Stomach (tissue), 9 donors: ENCODE data around the gene KRT8. TPM values are rescaled to one million over a fixed set of nuclear protein-coding genes. Genes with fewer than 3 reads are reported as not detected.

Experiments
- DNase-seq, 2 donors: peaks; one replicate each; pipeline versions ENCODE4 v3.0.0 to v3.0.0-alpha.2; 2013 to 2019
- H3K27ac ChIP-seq, 5 donors: fragments of 200-600 bp in 4 of 5; sonication (generic) in 4 of 5; one replicate each; pipeline ENCODE4 v1.5.1; 2013 to 2019; ENCODE audit warnings: mild to moderate bottlenecking in 1 of 5, moderate library complexity in 1 of 5
- H3K27me3 ChIP-seq, 3 donors: fragments of 200-600 bp; sonication (generic); one replicate each; pipeline ENCODE4 v1.5.1; 2017 to 2019; ENCODE audit warnings: mixed run types in 1 of 3
- H3K36me3 ChIP-seq, 4 donors: fragments of 200-600 bp; sonication (generic); 1 replicate in 3 of 4; 2 replicates in 1 of 4; pipeline ENCODE4 v1.5.1; 2016 to 2019
- H3K4me1 ChIP-seq, 4 donors: fragments of 200-600 bp; sonication (generic); one replicate each; pipeline ENCODE4 v1.5.1; 2016 to 2019
- H3K4me3 ChIP-seq, 4 donors: fragments of 200-600 bp; sonication (generic) in 3 of 4; one replicate each; pipeline ENCODE4 v1.5.1; 2016 to 2019; ENCODE audit warnings: mild to moderate bottlenecking in 1 of 4
- H3K9me3 ChIP-seq, 4 donors: fragments of 200-600 bp; sonication (generic); one replicate each; pipeline ENCODE4 v1.5.1; 2016 to 2019
- CTCF ChIP-seq, 7 experiments: fragments of 450-650 bp in 4 of 7; fragments of 200-600 bp in 3 of 7; sonication (generic) in 3 of 7; IDR thresholded peaks; one replicate each; pipeline ENCODE4 v1.5.1; 2016 to 2019; ENCODE audit warnings: antibody characterized with exemption in 7 of 7, control low read depth in 2 of 7, mild to moderate bottlenecking in 1 of 7
- EP300 ChIP-seq: sonication (generic); formaldehyde crosslinking; IDR thresholded peaks from one replicate; pipeline ENCODE4 v1.6.1; 2017; ENCODE audit warnings: antibody characterized with exemption
- POLR2A ChIP-seq, 4 donors: fragments of 450-650 bp; IDR thresholded peaks; one replicate each; pipeline ENCODE4 v1.6.1; 2016; ENCODE audit warnings: antibody characterized with exemption in 4 of 4, control low read depth in 2 of 4, mild to moderate bottlenecking in 1 of 4, moderate library complexity in 1 of 4
- POLR2AphosphoS5 ChIP-seq, 3 donors: sonication (generic); formaldehyde crosslinking; IDR thresholded peaks; one replicate each; pipeline ENCODE4 v1.6.1; 2016; ENCODE audit warnings: antibody characterized with exemption in 3 of 3
- WGBS, 5 donors: extraction: QIAGEN DNeasy Blood & Tissue Kit in 3 of 5; methylation state at CpG; one replicate each; pipeline versions ENCODE4 v1.1.5 to v1.1.7; 2013 to 2018; 5-methylcytosine and 5-hydroxymethylcytosine counted together
- intact Hi-C: fragments of 100-400 bp; cut with DNase I; formaldehyde crosslinking; loops from one replicate; pipeline ENCODE4 v1.15.1; 2023; ENCODE audit warnings: low total_unique reads
- polyA plus RNA-seq, 3 donors: library from polyadenylated mRNA; stranded (reverse); fragments of 200-250 nt; gene quantifications; one replicate each; pipeline ENCODE4 v1.2.3, GENCODE V29; 2013
- total RNA-seq, 5 donors: library from RNA; depleted of rRNA; stranded (reverse); fragments of >200 nt; gene quantifications; one replicate each; pipeline versions ENCODE4 v1.1.0 to v1.2.3, GENCODE V29; 2014 to 2016
- donor health status: healthy with polysubstance abuse.
- donor health status: Bipolar disorder and iron deficiency.
- donor health status: healthy.

The KRT8 gene
- total and polyA plus RNA-seq, 8 donors, result 71.2 to 1,740 (median 607) TPM

GRCh38 chr12:52944683-52945388, 40.0 kb upstream of the KRT8 start:
- no peak for DNase-seq
- Histone ChIP-seq H3K9me3 (no peaks in the 10 kb centered on the region), H3K36me3 (no peaks in the 10 kb centered on the region), H3K27ac (peak overlapping the region in 3 of 5 donors; percentile 70 to 92 (median 75)), H3K4me3 (no peak overlapping the region), H3K4me1 (peaks cover 16 to 56% (median 50%) of the 10 kb centered on the region in 4 donors), H3K27me3 (peaks cover 0 to 25% (median 7%) of the 10 kb centered on the region in 3 donors)
- intact Hi-C loops, result no loop called here
- WGBS, 5 donors, result 85 to 97% (median 92%) methylated on average over 7 to 8 of the region's 8 CpGs
- TF ChIP-seq POLR2A (IDR thresholded peaks at IDR 0.05) (no peak), EP300 (no peak), CTCF (IDR thresholded peaks at IDR 0.05) (no peak), POLR2AphosphoS5 (IDR thresholded peaks at IDR 0.05) (no peak)

GRCh38 chr12:52942901-52943181, 38.0 kb upstream of the KRT8 start:
- Histone ChIP-seq H3K27ac (peak overlapping the region in 1 of 5 donors; percentile 56), H3K4me1 (peaks cover 12 to 43% (median 37%) of the 10 kb centered on the region in 4 donors), H3K4me3 (no peak overlapping the region), H3K36me3 (no peaks in the 10 kb centered on the region), H3K9me3 (no peaks in the 10 kb centered on the region), H3K27me3 (peaks cover 0 to 11% (median 0%) of the 10 kb centered on the region in 3 donors)
- intact Hi-C loops, result no loop called here
- TF ChIP-seq POLR2AphosphoS5 (IDR thresholded peaks at IDR 0.05) (no peak), CTCF (IDR thresholded peaks at IDR 0.05) (no peak), POLR2A (IDR thresholded peaks at IDR 0.05) (no peak), EP300 (no peak)
- 79 to 87% (median 84%) methylated on average over 3 of the region's 3 CpGs for WGBS, 5 donors
- DNase-seq, result no peak

- Histone ChIP-seq H3K27me3 (peaks cover 0 to 11% (median 0%) of the 10 kb centered on the region in 3 donors), H3K27ac (peak overlapping the region in 1 of 5 donors; percentile 56), H3K36me3 (no peaks in the 10 kb centered on the region), H3K4me1 (peaks cover 10 to 38% (median 33%) of the 10 kb centered on the region in 4 donors), H3K9me3 (no peaks in the 10 kb centered on the region), H3K4me3 (no peak overlapping the region)
- DNase-seq, result peak; percentile 71 to 77
- intact Hi-C loops, result no loop called here
- 44 to 69% (median 49%) methylated on average over 11 of the region's 11 CpGs for WGBS, 5 donors
- TF ChIP-seq POLR2AphosphoS5 (IDR thresholded peaks at IDR 0.05) (peak in 2 of 3 donors; percentile 43 to 49), CTCF (IDR thresholded peaks at IDR 0.05) (no peak)
Observed at GRCh38 chr12:52942066-52942900, 37.4 kb upstream of the KRT8 start.

- TF ChIP-seq CTCF (IDR thresholded peaks at IDR 0.05) (no peak), POLR2AphosphoS5 (IDR thresholded peaks at IDR 0.05) (no peak), POLR2A (IDR thresholded peaks at IDR 0.05) (no peak), EP300 (no peak)
Observed at GRCh38 chr12:52929538-52929937, 24.7 kb upstream of the KRT8 start.

More at GRCh38 chr12:52929538-52929937, 24.7 kb upstream of the KRT8 start:
- no peaks in the 10 kb centered on the region for H3K9me3 ChIP-seq
- peaks cover 25 to 37% (median 33%) of the 10 kb centered on the region in 4 donors for H3K4me1 ChIP-seq
- no peak overlapping the region for H3K4me3 ChIP-seq
- no peak for DNase-seq
- intact Hi-C loops, result no loop called here
- no peak overlapping the region for H3K27ac ChIP-seq
- no peaks in the 10 kb centered on the region for H3K27me3 ChIP-seq
- H3K36me3 ChIP-seq, result no peaks in the 10 kb centered on the region
- 50 to 76% (median 67%) methylated on average over 1 of the region's 1 CpG for WGBS, 5 donors
